ENCODE measurements around the gene KCNK2. TPM values are rescaled to one million over a fixed set of nuclear protein-coding genes. Genes with fewer than 3 reads are reported as not detected.
"Not testable (repeated sequence)": the region's sequence is repeated elsewhere in the genome, so short reads cannot be mapped to it uniquely, and the experiment has no call there.

KCNK2 gene
- total RNA-seq, 1 donor: 86.9 TPM

GRCh38 chr1:215156232-215156631 lies 73.7 kb downstream of the KCNK2 start:
- Histone ChIP-seq H3K4me3 (ENCODE audit: insufficient read depth, low read length) (no peak overlapping the region), H3K27ac (ENCODE audit: low read depth, low read length) (no peak overlapping the region), H3K9me3 (ENCODE audit: low read depth, low read length) (no peaks in the 10 kb centered on the region), H3K79me2 (ENCODE audit: insufficient read depth, low read length) (peaks cover 70% of the 10 kb centered on the region), H3K36me3 (ENCODE audit: insufficient read depth, low read length) (no peaks in the 10 kb centered on the region), H2AFZ (ENCODE audit: low read length) (no peak overlapping the region), H3K4me2 (ENCODE audit: insufficient read depth, low read length) (no peak overlapping the region), H3K27me3 (ENCODE audit: insufficient read depth, low read length) (no peaks in the 10 kb centered on the region), H4K20me1 (ENCODE audit: insufficient read depth, low read length) (no peaks in the 10 kb centered on the region), H3K4me1 (ENCODE audit: insufficient read depth, low read length) (peaks cover 11% of the 10 kb centered on the region)
- TF ChIP-seq, protein P1, sequence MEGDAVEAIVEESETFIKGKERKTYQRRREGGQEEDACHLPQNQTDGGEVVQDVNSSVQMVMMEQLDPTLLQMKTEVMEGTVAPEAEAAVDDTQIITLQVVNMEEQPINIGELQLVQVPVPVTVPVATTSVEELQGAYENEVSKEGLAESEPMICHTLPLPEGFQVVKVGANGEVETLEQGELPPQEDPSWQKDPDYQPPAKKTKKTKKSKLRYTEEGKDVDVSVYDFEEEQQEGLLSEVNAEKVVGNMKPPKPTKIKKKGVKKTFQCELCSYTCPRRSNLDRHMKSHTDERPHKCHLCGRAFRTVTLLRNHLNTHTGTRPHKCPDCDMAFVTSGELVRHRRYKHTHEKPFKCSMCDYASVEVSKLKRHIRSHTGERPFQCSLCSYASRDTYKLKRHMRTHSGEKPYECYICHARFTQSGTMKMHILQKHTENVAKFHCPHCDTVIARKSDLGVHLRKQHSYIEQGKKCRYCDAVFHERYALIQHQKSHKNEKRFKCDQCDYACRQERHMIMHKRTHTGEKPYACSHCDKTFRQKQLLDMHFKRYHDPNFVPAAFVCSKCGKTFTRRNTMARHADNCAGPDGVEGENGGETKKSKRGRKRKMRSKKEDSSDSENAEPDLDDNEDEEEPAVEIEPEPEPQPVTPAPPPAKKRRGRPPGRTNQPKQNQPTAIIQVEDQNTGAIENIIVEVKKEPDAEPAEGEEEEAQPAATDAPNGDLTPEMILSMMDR (IDR thresholded peaks at IDR 0.05; ENCODE audit: extremely low read depth, low read depth, low read length): no peak
- DNase-seq (ENCODE audit: insufficient read length, low spot score, missing footprints): no peak

GRCh38 chr1:215160351-215160750 lies 77.8 kb downstream of the KCNK2 start:
- Histone ChIP-seq H3K27ac (ENCODE audit: low read depth, low read length) (peak overlapping the region; percentile 57), H3K9me3 (ENCODE audit: low read depth, low read length) (no peaks in the 10 kb centered on the region), H3K27me3 (ENCODE audit: insufficient read depth, low read length) (no peaks in the 10 kb centered on the region), H2AFZ (ENCODE audit: low read length) (no peak overlapping the region), H3K36me3 (ENCODE audit: insufficient read depth, low read length) (no peaks in the 10 kb centered on the region), H3K4me2 (ENCODE audit: insufficient read depth, low read length) (no peak overlapping the region), H3K79me2 (ENCODE audit: insufficient read depth, low read length) (peaks cover 73% of the 10 kb centered on the region), H3K4me3 (ENCODE audit: insufficient read depth, low read length) (no peak overlapping the region), H3K4me1 (ENCODE audit: insufficient read depth, low read length) (peaks cover 7% of the 10 kb centered on the region), H4K20me1 (ENCODE audit: insufficient read depth, low read length) (no peaks in the 10 kb centered on the region)
- TF ChIP-seq, protein P1 (IDR thresholded peaks at IDR 0.05; ENCODE audit: extremely low read depth, low read depth, low read length): no peak
- DNase-seq (ENCODE audit: insufficient read length, low spot score, missing footprints): peak; percentile 71

GRCh38 chr1:215163144-215163543 lies 80.6 kb downstream of the KCNK2 start:
- not testable (repeated sequence) for H3K27ac ChIP-seq (ENCODE audit: low read depth, low read length); H3K4me2 ChIP-seq (ENCODE audit: insufficient read depth, low read length); H3K36me3 ChIP-seq (ENCODE audit: insufficient read depth, low read length); H3K4me3 ChIP-seq (ENCODE audit: insufficient read depth, low read length); H3K9me3 ChIP-seq (ENCODE audit: low read depth, low read length); H3K27me3 ChIP-seq (ENCODE audit: insufficient read depth, low read length); H4K20me1 ChIP-seq (ENCODE audit: insufficient read depth, low read length); DNase-seq (ENCODE audit: insufficient read length, low spot score, missing footprints); H2AFZ ChIP-seq (ENCODE audit: low read length)
- Histone ChIP-seq H3K4me1 (ENCODE audit: insufficient read depth, low read length) (peaks cover 16% of the 10 kb centered on the region), H3K79me2 (ENCODE audit: insufficient read depth, low read length) (peaks cover 61% of the 10 kb centered on the region)

DNA sequence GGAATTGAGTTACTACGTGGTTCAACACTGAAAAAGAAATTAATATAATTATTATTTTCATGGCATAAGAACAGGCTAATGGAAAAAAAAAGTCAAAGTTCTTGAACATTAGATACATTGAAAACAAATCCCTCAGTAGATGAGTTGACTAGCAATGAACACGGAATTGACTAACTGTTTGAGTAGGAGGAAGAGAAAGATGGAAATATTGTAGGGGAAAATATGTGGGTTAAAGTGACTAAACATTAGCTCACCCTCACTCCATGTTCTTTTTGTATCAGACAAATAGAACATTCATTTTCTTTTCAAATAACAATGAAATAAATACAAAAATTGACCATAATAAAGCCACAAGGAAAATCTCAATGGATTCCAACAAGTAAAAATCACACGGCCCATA lies 84.3 kb downstream of the KCNK2 start:
- Histone ChIP-seq H3K9me3 (ENCODE audit: low read depth, low read length) (no peaks in the 10 kb centered on the region), H3K36me3 (ENCODE audit: insufficient read depth, low read length) (peaks cover 8% of the 10 kb centered on the region), H3K27me3 (ENCODE audit: insufficient read depth, low read length) (no peaks in the 10 kb centered on the region), H2AFZ (ENCODE audit: low read length) (peak overlapping the region; percentile 9), H3K4me1 (ENCODE audit: insufficient read depth, low read length) (peaks cover 9% of the 10 kb centered on the region), H3K4me3 (ENCODE audit: insufficient read depth, low read length) (no peak overlapping the region), H3K27ac (ENCODE audit: low read depth, low read length) (peak overlapping the region; percentile 73), H4K20me1 (ENCODE audit: insufficient read depth, low read length) (no peaks in the 10 kb centered on the region), H3K4me2 (ENCODE audit: insufficient read depth, low read length) (peak overlapping the region; percentile 30), H3K79me2 (ENCODE audit: insufficient read depth, low read length) (peaks cover 31% of the 10 kb centered on the region)
- TF ChIP-seq, protein P1 (IDR thresholded peaks at IDR 0.05; ENCODE audit: extremely low read depth, low read depth, low read length): no peak
- no peak for DNase-seq (ENCODE audit: insufficient read length, low spot score, missing footprints)
